HFF-Myc (cell line): ENCODE data around the gene SYNDIG1.

Experiments used
- DNase-seq: peaks from one replicate; pipeline ENCODE4 v3.0.0-alpha.2; 2011; ENCODE audit warnings: low read depth; ENCODE audit errors: extremely low read depth
- H3K4me3 ChIP-seq: replicated peaks from 2 replicates; pipeline ENCODE4 v1.5.1; 2011; ENCODE audit warnings: low read depth, mild to moderate bottlenecking, control low read depth, low read length
- TF ChIP-seq, protein P1 (sequence below): IDR thresholded peaks from 2 replicates; pipeline ENCODE4 v1.5.1; 2012; ENCODE audit warnings: mild to moderate bottlenecking, low read depth, low read length, control low read depth; ENCODE audit errors: missing control alignments

Gene SYNDIG1

DNA sequence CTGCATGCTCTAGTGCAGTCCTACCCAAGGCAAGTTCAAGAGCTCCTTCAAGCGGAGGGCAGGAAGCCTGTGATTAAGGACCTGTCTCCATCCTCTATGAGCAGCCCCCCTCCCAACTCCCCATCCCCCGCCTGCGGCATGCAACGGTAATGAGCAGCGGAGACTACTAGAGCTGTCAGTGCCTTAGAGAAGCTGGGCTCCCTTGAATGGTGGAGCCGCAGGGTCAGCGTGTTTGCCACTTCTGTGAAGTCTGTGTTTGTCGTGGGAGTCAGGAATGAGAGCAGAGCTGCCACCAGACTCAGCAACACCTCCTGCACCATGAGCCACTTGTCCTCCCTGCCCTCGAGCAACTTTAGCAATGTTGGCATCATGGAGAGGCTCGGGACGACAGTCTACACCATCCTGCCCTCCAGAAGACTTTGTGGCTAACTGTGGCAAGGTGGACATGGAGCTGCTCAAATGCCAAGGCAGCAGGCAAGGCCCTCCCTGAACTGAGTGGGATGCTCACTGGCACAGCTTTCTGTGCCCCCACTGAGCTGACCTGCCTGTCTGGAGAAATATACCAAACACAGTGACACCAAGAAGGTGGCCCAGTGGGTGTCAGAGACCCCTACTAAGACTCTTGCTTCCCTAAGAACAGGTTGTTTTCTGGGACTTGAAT, 23.8 kb upstream of the SYNDIG1 start:
- no peak overlapping the region for H3K4me3 ChIP-seq
- DNase-seq, result no peak
- TF ChIP-seq, protein P1, sequence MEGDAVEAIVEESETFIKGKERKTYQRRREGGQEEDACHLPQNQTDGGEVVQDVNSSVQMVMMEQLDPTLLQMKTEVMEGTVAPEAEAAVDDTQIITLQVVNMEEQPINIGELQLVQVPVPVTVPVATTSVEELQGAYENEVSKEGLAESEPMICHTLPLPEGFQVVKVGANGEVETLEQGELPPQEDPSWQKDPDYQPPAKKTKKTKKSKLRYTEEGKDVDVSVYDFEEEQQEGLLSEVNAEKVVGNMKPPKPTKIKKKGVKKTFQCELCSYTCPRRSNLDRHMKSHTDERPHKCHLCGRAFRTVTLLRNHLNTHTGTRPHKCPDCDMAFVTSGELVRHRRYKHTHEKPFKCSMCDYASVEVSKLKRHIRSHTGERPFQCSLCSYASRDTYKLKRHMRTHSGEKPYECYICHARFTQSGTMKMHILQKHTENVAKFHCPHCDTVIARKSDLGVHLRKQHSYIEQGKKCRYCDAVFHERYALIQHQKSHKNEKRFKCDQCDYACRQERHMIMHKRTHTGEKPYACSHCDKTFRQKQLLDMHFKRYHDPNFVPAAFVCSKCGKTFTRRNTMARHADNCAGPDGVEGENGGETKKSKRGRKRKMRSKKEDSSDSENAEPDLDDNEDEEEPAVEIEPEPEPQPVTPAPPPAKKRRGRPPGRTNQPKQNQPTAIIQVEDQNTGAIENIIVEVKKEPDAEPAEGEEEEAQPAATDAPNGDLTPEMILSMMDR, result no peak

DNA sequence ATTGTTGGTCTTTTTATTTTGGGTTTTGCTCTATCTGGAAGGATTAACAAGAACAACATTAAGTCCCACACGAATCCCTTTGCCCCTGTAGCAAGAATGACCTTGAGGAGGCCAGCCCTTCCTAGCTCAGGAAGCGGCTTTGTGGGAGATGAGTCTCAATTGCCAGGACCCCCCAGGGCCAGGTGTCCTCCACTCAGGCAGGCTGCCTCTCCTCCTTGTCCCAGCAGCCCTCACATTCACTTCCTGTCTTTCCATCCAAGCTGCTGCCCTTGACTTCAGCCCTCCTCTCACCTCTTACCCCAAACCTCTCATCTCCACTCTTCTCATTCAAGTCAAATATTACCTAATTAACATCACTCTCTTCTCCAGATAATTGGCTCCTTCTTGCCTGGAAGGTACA, 22.6 kb upstream of the SYNDIG1 start:
- DNase-seq, result no peak
- H3K4me3 ChIP-seq, result no peak overlapping the region
- TF ChIP-seq, protein P1, result no peak

DNA sequence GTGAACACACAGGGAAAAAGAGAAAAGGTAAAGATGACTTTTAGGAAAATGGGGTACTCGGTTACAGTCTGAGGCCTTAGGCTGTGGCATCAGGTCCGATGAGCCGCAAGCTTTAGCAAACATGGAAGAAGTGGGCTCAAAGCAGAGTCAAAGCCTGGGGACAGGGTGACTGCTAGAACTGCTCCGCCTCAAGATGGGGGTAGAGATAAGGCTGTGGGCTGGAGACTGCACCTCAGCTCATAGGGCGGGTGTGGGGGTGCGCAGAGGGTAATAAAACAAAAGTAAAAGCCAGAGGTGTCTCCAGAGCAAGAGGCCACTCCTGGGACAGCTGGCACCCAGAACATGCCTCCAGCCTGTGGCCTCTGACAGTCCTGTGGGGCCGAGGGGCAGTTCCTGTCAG, 21.3 kb upstream of the SYNDIG1 start:
- no peak overlapping the region for H3K4me3 ChIP-seq
- TF ChIP-seq, protein P1, result no peak
- DNase-seq, result no peak

DNA sequence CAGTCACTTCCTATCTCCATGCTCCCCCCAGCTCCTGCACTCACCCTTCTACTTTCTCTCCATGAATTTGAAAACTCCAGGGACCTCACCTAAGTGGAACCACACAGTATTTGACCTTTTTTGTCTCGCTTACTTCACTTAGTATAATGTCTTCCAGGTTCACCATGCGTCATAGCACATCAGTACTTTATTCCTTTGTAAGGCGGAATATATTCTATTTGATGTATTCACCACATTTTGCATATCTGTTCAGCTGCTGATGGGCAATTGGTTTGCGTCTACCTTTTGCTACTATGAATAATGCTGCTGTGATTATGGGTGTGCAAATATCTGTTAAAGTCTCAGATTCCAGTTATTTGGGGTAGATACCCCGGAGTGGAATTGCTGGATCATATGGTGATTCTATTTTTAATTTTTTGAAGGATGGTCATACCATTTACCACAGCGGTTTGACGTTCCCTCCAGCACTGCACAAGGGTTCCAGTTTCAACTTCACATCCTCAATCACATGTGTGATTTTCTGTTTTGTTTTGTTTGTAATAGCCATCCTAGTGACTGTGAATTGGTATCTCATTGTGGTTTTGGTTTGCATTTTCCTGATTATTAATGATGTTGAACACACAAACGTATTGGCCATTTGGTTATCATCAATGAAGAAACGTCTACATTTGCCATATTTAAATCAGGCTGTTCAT, 20.3 kb upstream of the SYNDIG1 start:
- TF ChIP-seq, protein P1, result no peak
- DNase-seq, result no peak
- H3K4me3 ChIP-seq, result no peak overlapping the region

DNA sequence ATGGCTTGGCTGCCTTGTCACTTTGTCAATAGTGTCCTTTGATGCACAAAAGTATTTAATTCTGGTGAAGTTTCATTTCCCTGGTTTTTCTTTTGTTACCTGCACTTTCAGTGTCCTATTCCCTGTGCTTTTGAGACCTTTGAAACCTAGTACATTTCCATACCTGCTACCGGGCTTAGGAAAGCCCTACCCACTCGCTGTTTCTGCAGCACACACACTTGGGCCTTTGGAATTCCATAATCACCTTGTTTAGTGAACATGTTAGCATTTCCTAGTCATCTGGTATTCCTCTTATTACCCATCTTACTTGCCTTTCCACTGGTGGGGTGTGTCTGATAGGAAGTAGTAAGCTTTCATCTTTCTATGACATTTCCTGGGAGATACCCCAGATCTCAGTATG, 19.3 kb upstream of the SYNDIG1 start:
- no peak for DNase-seq
- no peak overlapping the region for H3K4me3 ChIP-seq
- TF ChIP-seq, protein P1, result no peak

DNA sequence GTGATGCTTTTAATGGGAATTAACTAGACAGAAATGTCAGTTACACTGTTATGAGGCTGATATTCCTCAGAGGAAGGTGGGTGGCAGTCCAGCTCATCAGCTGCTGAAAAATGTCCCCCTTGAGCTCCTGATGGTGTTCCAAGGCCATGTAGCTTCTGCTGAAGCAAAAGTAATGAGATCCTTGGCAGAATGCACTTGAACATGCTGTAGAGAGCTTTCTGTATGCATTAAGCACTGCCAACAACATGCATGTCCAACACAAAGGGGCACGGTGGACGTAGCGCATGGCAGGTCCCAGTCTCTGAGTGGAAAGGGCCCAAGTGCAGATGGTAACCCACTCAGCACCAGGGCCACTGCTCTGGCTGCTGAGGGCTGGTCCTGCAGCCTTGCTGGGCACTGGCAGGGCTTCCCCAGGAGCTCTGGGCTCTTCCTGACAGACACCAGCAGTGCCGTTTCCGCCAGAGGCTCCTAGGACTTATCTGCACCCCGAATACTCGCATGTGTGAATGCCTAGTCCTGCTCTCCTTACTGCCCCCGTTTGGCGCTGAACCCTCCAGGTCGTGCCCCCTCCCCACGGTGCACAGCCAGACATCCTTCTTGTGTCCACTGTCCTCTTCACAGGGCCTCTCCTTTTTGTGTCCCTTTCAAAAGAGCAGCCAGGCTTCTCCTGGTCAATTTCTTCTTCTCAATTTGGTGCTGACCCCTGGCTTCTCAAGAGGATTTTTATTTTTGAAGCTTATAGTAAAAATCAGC, 18.6 kb upstream of the SYNDIG1 start:
- TF ChIP-seq, protein P1, result no peak
- no peak overlapping the region for H3K4me3 ChIP-seq
- no peak for DNase-seq
